Transverse colon (tissue), 4 donors: ENCODE data around the gene TENM4. TPM values are rescaled to one million over a fixed set of nuclear protein-coding genes. Genes with fewer than 3 reads are reported as not detected.

Experiments
- DNase-seq: peaks from one replicate; pipeline ENCODE4 v3.0.0-alpha.2; 2019
- H3K27ac ChIP-seq, 4 donors: fragments of 200-600 bp; sonication (generic); 2 replicates each; pipeline ENCODE4 v1.5.1; 2016 to 2018; ENCODE audit warnings: inconsistent platforms in 4 of 4
- H3K27me3 ChIP-seq: fragments of 200-600 bp; sonication (generic); 2 replicates; pipeline ENCODE4 v1.5.1; 2017; ENCODE audit warnings: inconsistent platforms
- H3K36me3 ChIP-seq, 4 donors: fragments of 200-600 bp; sonication (generic); 2 replicates each; pipeline ENCODE4 v1.5.1; 2017 to 2019; ENCODE audit warnings: inconsistent platforms in 4 of 4
- H3K4me1 ChIP-seq, 4 donors: fragments of 200-600 bp; sonication (generic); 2 replicates each; pipeline ENCODE4 v1.5.1; 2017 to 2020; ENCODE audit warnings: inconsistent platforms in 4 of 4
- H3K4me3 ChIP-seq, 4 donors: fragments of 200-600 bp; sonication (generic); 1 replicate in 1 of 4; 2 replicates in 3 of 4; pipeline versions ENCODE4 v1.5.1 to v1.6.1; 2017 to 2019; ENCODE audit warnings: inconsistent platforms in 4 of 4
- H3K9me3 ChIP-seq, 2 donors: fragments of 200-600 bp; sonication (generic); 2 replicates each; pipeline ENCODE4 v1.5.1; 2017 to 2019; ENCODE audit warnings: inconsistent platforms in 2 of 2
- CTCF ChIP-seq, 5 experiments: fragments of 200-600 bp in 3 of 5; fragments of 450-650 bp in 2 of 5; sonication (generic) in 3 of 5; IDR thresholded peaks; 1 replicate in 2 of 5; 2 replicates in 3 of 5; pipeline ENCODE4 v1.5.1; 2016 to 2017; ENCODE audit warnings: antibody characterized with exemption in 5 of 5, inconsistent platforms in 3 of 5, mild to moderate bottlenecking in 2 of 5, moderate library complexity in 1 of 5
- EP300 ChIP-seq: sonication (generic); formaldehyde crosslinking; IDR thresholded peaks from one replicate; pipeline ENCODE4 v1.6.1; 2017; ENCODE audit warnings: antibody characterized with exemption, low read depth
- POLR2A ChIP-seq: fragments of 450-650 bp; IDR thresholded peaks from one replicate; pipeline ENCODE4 v1.6.1; 2016; ENCODE audit warnings: antibody characterized with exemption, mild to moderate bottlenecking, moderate library complexity
- POLR2AphosphoS5 ChIP-seq, 3 donors: sonication (generic); formaldehyde crosslinking; IDR thresholded peaks; one replicate each; pipeline ENCODE4 v1.6.1; 2016; ENCODE audit warnings: antibody characterized with exemption in 3 of 3
- WGBS, 2 donors: methylation state at CpG; one replicate each; pipeline ENCODE4 v1.1.5; 2018; ENCODE audit warnings: low coverage in 1 of 2; 5-methylcytosine and 5-hydroxymethylcytosine counted together
- in situ Hi-C, 4 donors: fragments of 200-750 bp; cut with MboI; loops; one replicate each; pipeline versions ENCODE4 v1.15.0 to v1.15.1; 2017; ENCODE audit warnings: low sequenced_read_pairs in 3 of 4, low pct_ligation_motif_present in 1 of 4, low pct_unique_long_range_greater_than_20kb in 1 of 4
- intact Hi-C: fragments of 100-400 bp; cut with DNase I; formaldehyde crosslinking; loops from one replicate; pipeline ENCODE4 v1.15.1; 2023; ENCODE audit warnings: low total_unique reads
- total RNA-seq, 4 donors: library from RNA; depleted of rRNA; stranded (reverse); fragments of >200 nt; gene quantifications; one replicate each; pipeline ENCODE4 v1.1.0, GENCODE V29; 2016

TENM4 gene
- total RNA-seq, 4 donors from 2014 or later, result 0.14 to 0.79 (median 0.39) TPM

GRCh38 chr11:78835646-78836045 is 605.2 kb downstream of the TENM4 start:
- intact Hi-C loops (loop anchor here (5.0 kb wide), 1 partner anchor 1737 kb away; no protein-coding TSS in a partner anchor), in situ Hi-C loops (no loop called here)
- 85 to 89% methylated on average over 4 to 5 of the region's 5 CpGs for WGBS, 2 donors
- Histone ChIP-seq H3K36me3 (no peaks in the 10 kb centered on the region), H3K27me3 (no peaks in the 10 kb centered on the region), H3K4me3 (no peak overlapping the region), H3K9me3 (no peaks in the 10 kb centered on the region), H3K4me1 (peaks cover 0 to 6% (median 0%) of the 10 kb centered on the region in 4 donors), H3K27ac (no peak overlapping the region)
- DNase-seq, result no peak
- TF ChIP-seq EP300, result no peak
- TF ChIP-seq CTCF (IDR thresholded peaks at IDR 0.05), result no peak
- no peak for TF ChIP-seq POLR2AphosphoS5 (IDR thresholded peaks at IDR 0.05)
- TF ChIP-seq POLR2A, result no peak

DNA sequence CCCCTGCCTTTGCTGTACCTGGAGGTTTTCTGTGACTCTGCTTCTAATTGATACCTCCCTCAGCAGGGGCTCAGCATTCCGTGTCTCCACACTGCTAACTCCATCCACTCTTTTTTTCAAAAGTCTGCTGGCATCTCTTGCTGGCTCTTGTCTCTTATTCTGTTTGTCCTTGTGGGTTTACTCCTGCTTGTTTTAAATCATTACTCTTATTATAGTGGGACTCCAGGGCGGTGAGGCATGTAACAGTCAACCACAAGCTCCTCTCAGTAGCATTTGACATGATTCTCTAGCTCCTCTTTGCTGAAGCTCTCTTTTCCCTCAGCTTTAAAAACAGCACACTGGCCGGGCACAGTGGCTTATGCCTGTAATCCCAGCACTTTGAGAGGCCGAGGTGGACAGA is 605.9 kb downstream of the TENM4 start:
- Histone ChIP-seq H3K4me3 (no peak overlapping the region), H3K27me3 (no peaks in the 10 kb centered on the region), H3K9me3 (no peaks in the 10 kb centered on the region), H3K4me1 (peaks cover 0 to 4% (median 0%) of the 10 kb centered on the region in 4 donors), H3K36me3 (no peaks in the 10 kb centered on the region), H3K27ac (no peak overlapping the region)
- 60 to 73% methylated on average over 3 to 4 of the region's 4 CpGs for WGBS, 2 donors
- in situ Hi-C loops (no loop called here), intact Hi-C loops (loop anchor here (5.0 kb wide), 1 partner anchor 1737 kb away; no protein-coding TSS in a partner anchor)
- no peak for DNase-seq
- TF ChIP-seq CTCF (IDR thresholded peaks at IDR 0.05), result no peak
- TF ChIP-seq POLR2A, result no peak
- no peak for TF ChIP-seq EP300
- no peak for TF ChIP-seq POLR2AphosphoS5 (IDR thresholded peaks at IDR 0.05)

- 71% methylated on average over 2 of the region's 2 CpGs for WGBS, 2 donors
- H3K4me1 ChIP-seq, result no peaks in the 10 kb centered on the region
- no peaks in the 10 kb centered on the region for H3K9me3 ChIP-seq
- in situ Hi-C loops (no loop called here), intact Hi-C loops (no loop called here)
- no peak for DNase-seq
- H3K27ac ChIP-seq, result no peak overlapping the region
- no peaks in the 10 kb centered on the region for H3K36me3 ChIP-seq
- no peak for TF ChIP-seq EP300
- TF ChIP-seq CTCF (IDR thresholded peaks at IDR 0.05), result no peak
- no peak for TF ChIP-seq POLR2AphosphoS5 (IDR thresholded peaks at IDR 0.05)
- no peak for TF ChIP-seq POLR2A
- H3K27me3 ChIP-seq, result no peaks in the 10 kb centered on the region
- no peak overlapping the region for H3K4me3 ChIP-seq
These were observed 607.6 kb downstream of the TENM4 start for GRCh38 chr11:78833237-78833636.

DNA sequence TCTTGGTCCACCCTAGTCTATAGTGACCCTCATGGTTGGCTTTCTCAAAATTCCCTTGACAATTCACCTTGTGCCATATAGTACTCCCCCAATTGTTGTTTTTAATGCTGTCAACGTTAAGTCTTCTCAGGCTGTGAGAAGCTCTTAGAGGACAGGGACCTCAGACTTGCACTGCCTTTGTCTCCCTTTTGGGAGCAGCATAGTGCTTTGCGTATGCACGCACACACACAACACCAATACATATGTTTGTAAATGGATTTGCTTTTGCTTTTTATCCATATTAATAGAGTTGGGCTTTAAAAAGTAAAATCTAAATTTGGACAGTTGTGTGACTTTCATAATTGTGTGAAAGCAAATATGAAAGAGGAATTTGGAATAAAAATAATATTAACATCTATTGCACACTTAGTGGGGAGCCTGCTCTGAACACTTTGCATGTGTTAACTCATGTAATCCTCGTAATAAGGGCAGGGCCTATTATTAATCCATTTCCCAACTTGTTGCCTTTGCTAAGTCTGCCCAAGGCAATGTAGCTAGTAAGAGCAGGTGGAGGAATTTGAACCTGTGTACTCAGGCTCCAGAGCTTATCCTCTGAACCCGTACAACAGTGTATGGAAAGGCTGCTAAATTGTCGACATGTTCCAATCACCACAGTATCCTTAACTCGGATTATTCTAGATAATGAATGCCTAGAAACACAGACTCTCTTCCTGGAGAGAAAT is 608.4 kb downstream of the TENM4 start:
- Histone ChIP-seq H3K9me3 (no peaks in the 10 kb centered on the region), H3K4me1 (no peaks in the 10 kb centered on the region), H3K4me3 (no peak overlapping the region), H3K27me3 (no peaks in the 10 kb centered on the region), H3K27ac (no peak overlapping the region), H3K36me3 (no peaks in the 10 kb centered on the region)
- intact Hi-C loops, result no loop called here
- WGBS, 2 donors, result 83 to 97% methylated on average over 3 to 7 of the region's 7 CpGs
- DNase-seq, result no peak
- TF ChIP-seq EP300, result no peak
- TF ChIP-seq CTCF (IDR thresholded peaks at IDR 0.05), result no peak
- TF ChIP-seq POLR2A, result no peak
- TF ChIP-seq POLR2AphosphoS5 (IDR thresholded peaks at IDR 0.05), result no peak
- in situ Hi-C loops, result no loop called here
